Stimulated activated CD4-positive, alpha-beta T cell treated with anti-CD3 and anti-CD28 coated beads, Interleukin-2, amount 100 ng/mL, for 24 hours (primary cell): Measurements from ENCODE around the gene GPATCH1.

Experiments
- DNase-seq, 2 donors: peaks; one replicate each; pipeline ENCODE4 v3.0.0-alpha.2; 2020

The GPATCH1 gene

GRCh38 chr19:33064458-33064791 lies 16.6 kb upstream of the GPATCH1 start:
- DNase-seq = peak in 1 of 2 donors; percentile 38

DNA sequence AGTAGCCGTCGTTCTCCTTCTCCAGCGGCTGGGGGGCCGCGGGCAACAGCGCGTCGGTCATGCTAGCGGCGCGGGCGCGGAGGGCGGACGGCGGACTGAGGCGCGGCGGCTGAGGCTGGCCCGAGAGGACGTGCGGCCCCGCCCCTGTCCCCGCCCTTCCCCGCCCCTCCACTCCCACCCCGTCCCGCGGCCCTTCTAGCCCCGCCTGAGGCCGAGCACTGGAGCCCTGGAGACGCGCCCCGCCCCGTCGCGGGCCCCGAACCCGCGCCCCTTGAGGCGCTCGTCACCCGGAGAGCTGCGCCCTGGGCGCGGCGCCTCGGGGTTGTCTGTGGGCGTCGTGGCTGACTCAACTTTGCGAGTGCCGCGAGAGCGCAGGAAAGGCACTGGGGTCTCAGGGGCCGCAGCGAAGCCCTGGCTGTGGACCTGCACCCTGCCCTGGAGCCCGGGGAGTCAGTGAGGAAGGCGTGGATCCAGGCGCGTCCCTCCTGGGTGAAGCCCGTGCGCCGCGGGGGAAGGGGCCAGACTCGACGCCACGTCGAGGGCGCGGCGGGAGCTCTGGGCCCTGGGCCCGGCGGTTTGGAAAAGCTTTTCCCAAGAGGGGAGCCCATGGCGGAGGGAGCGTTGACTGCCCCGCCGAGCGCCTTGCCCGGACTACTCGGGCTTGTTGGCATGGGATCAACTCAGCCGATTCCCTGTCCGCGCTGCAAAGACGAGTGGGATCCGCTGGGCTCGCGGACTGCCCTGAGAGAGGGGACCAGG lies 16.0 kb upstream of the GPATCH1 start, which contains the start of gene RHPN2:
Gene RHPN2, minus strand, starts transcription at position 97 of the 759 bp plus-strand sequence. Its CDS starts 36 bp downstream, at position 61.
- DNase-seq = peak; percentile 60 to 77

GRCh38 chr19:33066543-33066942 lies 14.4 kb upstream of the GPATCH1 start:
- no peak for DNase-seq

GRCh38 chr19:33067121-33067520 lies 13.9 kb upstream of the GPATCH1 start:
- DNase-seq = no peak

DNA sequence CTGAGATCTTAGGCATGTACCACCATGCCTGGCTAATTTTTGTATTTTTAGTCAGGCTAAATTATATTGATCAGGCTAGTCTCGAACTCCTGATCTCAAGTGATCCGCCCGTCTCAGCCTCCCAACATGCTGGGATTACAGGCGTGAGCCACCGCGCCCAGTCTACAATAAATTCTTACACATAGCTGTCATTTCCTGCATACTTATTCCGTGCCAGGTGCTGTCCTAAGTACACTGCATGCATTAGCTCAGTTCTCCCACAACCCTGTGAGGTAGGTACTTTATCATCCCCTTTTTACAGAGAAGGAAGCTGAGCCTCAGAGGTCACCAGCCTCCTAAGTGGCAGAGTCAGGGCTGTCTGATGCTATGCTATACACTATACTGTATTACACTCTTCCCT lies 9.1 kb upstream of the GPATCH1 start:
- DNase-seq = no peak

DNA sequence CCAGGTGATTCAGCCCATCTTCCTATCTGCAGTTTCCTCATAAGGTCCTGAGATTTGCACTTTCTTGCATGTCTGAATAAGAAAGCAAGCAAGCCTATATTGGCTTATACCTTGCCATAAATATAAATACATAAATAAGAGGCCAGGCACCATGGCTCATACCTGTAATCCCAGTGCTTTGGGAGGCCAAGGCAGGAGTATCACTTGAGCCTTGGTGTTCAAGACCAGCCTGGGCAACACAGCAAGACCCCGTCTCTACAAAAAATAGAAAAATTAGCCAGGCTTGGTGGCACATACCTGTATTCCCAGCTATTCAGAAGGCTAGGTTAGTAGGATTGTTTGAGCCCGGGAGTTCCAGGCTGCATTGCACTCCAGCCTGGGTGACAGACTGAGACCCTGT lies 5.5 kb upstream of the GPATCH1 start:
- no peak for DNase-seq

GRCh38 chr19:33085570-33086128 lies 4.7 kb downstream of the GPATCH1 start:
- no peak for DNase-seq

GRCh38 chr19:33086955-33087354 lies 6.0 kb downstream of the GPATCH1 start:
- DNase-seq = no peak

DNA sequence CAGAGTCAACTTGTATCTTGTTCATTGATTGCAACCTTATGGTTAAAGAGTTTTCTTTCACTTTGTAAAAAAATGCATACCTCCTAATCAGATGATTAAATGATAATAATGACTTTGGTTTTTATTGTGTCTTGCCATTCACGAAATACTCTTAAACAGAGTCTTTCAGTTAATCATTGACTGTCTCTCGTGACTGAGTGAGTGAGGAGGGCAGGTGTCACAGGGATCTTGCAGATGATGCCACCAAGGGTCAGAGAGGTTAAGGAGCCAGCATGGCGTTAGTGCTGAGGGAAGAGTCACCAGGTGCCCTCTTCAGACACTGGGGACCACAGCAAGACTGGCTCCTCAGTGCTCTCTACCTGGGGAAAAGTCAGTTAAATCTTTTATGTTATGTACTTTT lies 8.0 kb downstream of the GPATCH1 start:
- no peak for DNase-seq

- no peak for DNase-seq
Observed at GRCh38 chr19:33090179-33090578, 9.2 kb downstream of the GPATCH1 start.

DNA sequence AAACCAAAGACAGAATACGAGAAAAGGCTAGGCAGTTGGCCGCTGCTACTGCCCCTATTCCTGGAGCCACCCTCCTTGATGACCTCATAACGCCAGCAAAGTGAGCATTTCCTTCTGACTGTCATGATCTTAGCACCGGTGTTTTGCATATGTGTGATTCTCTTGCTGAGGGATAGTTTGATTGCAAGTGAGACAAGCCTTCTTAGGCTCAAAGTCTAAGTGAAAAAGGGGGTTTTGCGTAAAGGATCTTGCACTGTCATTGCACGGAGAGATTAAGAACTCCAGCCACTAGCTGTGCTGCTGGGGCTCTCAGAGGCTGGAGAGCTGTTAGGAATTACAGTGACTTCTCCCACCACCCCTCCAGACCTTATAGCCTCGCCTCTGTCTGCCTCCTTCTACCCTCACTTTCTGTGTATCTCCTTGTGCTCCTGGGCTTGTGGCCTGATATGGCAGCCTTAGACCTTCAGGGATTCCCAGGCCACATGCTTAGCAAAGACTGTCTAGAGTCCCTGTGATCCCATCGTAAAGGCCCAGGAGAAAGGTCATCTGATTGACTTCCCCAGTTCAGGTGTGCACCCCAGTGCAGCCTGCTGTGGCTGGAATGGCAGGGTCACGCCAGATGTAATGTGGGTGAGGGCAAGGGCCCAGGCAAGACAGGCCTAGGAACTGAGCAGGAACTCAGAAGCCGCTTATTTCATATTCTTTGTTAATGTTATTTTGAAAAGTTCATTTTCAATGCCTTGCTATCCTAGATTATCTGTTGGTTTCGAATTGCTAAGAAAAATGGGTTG lies 12.6 kb downstream of the GPATCH1 start:
- DNase-seq = no peak

DNA sequence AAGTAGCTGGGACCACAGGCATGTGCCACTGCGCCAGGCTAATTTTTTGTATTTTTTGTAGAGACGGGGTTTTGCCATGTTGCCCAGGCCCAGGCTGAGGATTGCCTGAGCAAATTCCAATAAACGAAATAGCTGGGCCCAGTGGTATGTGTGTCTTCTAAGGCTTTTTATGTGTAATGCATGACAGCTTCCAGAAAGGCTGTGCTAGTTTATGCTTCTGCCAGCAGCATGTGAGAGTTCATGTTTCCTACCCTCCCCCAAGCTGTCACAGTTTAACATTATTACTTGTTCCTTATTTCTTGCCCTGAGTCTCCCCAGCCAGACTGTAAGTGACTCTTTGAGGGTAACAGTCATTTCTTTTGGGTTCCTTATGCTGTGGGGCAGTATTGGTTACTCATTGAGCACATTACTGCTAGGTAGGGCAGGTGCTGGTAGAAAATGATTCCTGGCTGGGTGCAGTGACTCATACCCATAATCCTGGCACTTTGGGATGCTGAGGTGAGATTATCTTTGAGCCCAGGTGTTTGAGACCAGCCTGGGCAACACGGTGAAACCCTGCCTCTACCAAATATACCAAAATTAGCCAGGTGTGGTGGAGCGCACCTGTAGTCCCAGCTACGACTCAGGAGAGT lies 13.6 kb downstream of the GPATCH1 start:
- no peak for DNase-seq

GRCh38 chr19:33096005-33096404 lies 15.0 kb downstream of the GPATCH1 start:
- no peak for DNase-seq

DNA sequence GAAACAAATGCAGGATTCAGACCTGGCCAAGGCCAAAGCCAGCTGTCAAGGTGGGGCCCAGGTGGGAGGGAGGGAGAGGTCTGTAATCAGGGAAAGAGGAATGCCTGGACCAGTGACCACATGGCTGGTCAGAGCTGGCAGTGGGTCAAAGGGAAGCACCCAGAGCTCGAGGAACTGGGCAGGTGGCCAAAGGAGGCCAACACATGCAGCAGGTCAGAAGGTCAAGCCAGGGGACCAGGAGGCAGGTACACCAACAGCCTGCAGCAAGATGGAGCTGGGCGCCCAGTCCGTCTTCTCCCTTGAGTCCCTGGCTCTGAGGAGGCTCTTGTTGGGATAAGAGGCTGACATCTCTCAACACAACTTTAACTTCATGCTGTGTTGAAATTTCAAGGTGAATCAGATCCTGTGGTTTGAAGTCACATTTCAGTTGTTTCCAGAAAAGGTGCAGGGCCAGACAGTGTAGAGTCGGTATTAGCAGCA lies 17.1 kb downstream of the GPATCH1 start:
- no peak for DNase-seq

GRCh38 chr19:33100894-33101644 lies 20.1 kb downstream of the GPATCH1 start:
- no peak for DNase-seq

DNA sequence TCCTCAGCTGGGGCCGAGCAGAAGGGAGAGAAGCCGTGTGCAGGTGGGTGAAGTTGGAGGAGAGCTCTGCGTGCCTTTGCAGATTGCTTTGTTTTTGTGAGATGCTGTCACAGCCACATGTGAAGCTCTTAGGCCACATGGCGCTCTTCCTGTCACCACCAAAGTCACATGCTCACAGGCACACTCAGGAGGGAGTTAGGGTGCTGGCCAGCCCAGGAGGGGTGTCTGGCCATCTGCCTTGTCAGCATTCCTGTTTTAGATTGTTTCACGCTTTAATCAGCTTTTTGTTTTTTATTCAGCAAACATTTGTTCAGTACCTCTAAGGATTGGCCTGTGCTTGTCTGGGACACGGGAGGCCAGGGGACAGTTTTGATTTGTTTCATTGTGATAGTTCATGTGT lies 21.9 kb downstream of the GPATCH1 start:
- no peak for DNase-seq

GRCh38 chr19:33108161-33108560 lies 27.2 kb downstream of the GPATCH1 start:
- no peak for DNase-seq

DNA sequence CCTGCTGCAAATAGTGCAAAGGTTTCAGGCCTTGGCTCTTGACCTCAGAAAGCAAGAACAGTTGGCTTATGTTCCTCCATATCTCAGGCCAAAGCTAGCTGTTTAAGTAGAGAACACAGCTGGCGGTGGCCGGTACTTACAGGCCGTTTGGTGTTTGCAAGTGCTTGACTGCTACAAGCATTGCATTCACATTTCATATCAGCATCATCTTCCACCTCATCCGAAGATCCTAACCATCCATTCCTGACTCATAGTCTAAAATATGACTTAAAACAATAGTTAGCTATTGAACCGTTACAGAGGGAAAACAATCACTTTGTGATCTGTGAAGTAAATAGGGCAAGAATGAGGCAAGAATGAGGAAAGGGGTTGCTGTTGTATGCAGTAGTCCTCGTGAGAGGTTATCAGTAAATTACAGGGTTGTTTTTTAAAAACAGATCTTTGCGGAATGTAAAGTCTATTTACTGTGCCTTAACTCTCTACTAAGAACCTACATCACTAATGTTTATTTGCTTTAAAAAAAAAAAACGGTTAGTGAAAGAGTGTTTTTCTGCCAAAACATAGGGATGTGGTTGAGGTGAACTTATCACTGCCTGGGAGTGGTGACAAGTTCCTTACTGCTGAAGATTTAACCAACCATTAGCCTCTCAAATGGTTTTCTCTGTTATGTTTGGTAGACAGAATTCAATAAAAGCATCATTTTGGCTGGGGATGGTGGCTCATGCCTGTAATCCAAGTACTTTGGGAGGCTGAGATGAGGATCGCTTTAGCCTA lies 29.3 kb downstream of the GPATCH1 start:
- DNase-seq = no peak

DNA sequence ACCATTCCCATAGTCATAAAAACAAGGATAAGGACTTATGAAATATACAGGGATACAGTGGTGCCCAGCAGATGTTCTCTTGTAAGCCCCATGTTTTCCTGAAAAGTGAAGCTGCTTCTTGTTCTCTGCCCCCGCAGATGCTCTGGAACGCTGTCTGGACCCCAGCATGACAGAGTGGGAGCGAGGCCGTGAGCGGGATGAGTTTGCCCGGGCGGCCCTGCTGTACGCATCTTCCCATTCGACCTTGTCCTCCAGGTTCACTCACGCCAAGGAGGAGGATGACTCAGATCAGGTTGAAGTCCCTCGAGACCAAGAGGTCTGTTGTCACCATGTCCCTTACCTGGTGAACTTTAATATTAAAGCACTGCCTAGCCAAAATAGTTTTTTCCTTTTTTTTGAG lies 30.6 kb downstream of the GPATCH1 start:
- DNase-seq = no peak

DNA sequence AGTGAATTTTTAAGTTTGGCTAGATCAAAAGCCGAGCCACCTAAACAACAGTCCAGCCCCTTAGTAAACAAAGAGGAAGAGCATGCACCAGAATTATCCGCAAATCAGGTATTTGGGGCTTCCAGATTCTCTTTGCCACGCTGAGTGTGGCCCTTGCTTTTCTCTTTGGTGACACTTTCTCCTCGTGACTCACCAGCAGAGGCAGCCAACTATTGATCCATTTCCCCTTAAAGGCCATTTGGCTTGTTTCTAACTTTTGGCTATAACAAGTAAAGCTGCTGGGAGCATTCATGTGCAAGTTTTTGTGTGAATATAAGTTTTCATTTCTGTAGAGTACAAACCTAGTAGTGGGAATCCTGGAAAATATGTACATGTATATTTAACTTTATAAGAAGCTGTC lies 33.3 kb downstream of the GPATCH1 start:
- DNase-seq = no peak

DNA sequence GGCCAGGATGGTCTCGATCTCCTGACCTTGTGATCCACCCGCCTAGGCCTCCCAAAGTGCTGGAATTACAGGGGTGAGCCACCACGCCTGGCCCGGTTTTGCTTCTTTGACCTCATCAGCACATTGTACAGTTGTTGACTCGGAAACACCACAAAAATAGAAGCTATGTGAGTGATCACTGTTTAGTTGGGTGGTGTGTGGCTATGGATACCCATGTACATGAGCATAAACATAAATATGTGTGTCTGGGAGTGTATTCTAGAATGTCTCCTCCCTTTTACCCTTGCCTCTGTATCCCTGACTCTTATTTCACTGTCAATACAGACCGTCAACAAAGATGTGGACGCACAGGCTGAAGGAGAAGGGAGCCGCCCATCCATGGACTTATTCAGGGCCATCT lies 36.5 kb downstream of the GPATCH1 start:
- no peak for DNase-seq

- DNase-seq = no peak
Observed at GRCh38 chr19:33118643-33119042, 37.7 kb downstream of the GPATCH1 start.
